ENCODE measurements around the gene ANO6.
"Not testable (repeated sequence)": the region's sequence is repeated elsewhere in the genome, so short reads cannot be mapped to it uniquely, and the experiment has no call there.

Gene ANO6

DNA sequence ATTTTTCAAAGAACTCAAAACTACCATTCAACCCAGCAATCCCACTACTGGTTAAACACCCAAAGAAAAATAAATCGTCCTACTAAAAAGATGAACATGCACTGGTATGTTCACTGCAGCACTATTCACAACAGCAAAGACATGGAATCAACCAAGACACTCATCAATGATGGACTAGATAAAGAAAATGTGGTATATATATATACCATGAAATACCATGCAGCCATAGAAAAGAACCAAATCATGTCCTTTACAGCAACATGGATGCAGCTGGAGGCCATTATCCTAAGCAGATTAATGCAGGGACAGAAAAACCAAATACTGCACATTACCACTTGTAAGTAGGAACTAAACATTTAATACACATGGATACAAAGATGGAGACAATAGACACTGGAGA lies 3.8 kb upstream of the ANO6 start:
- no peak for DNase-seq

DNA sequence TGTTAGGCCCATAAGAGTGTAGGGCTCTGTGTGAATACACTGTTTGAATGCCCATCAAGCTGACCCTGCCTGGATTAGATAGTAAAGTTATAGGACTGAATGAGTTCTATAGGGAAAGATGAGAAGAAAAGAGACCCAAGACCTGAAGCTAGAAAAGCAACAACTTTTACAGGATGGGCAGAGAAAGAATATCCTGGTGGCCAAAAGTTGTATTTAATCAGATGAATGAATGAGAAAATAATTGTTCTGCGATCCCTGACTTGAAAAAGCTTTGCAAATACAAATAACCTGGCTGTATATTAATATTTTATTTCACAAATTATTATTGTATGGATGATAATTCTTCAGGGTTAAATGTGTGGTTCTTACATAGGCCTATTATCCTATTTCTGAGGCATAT lies 2.8 kb upstream of the ANO6 start:
- DNase-seq = no peak

DNA sequence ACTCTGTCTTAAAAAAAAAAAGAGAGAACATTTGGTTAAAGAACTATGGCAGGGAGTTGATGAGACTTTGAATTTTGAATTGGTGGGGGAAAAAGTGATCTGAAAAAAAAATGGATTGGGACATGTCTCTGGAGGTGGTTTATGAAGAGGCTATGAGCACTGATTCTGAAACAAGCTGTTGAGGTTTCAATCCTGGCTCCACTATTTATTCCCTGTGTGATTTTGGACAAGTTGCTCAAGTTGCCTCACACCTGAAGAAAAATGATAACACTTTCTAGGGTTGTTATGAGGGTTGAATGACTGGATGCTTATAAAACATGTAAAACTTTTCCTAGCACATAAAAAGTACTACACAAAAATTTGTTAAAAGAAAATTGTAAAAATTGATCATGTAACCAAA lies 1.8 kb upstream of the ANO6 start:
- peak; percentile 5 for DNase-seq

GRCh38 chr12:45214749-45215418 lies 1.0 kb upstream of the ANO6 start:
- no peak for DNase-seq

- DNase-seq = peak; percentile 89
Measured at GRCh38 chr12:45216230-45216982, 511 bp downstream of the ANO6 start.

DNA sequence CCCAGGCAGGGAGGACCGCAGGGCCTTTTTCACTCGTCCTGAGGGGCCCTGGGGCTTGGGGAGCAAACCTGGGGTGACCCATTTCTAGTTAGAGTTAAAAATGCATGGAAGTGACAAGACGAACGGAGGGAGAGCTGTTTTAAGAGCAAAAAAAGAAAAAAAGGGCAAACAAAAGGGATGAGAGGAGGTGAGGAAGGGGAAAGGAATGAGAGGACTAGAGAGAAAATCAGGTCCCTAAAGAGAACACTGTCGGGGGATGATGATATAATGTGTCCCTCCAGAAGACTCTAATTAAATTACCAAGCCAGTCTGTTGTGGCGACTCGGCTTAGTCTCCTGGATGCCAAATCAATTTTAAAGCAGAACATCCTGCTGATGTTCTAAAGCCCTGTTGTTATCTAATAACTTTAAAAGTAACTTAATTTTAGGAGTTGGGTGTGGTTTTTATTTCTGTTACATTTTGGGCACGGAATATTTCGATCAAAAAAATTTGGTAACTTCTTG lies 1.1 kb downstream of the ANO6 start:
- DNase-seq = no peak

DNA sequence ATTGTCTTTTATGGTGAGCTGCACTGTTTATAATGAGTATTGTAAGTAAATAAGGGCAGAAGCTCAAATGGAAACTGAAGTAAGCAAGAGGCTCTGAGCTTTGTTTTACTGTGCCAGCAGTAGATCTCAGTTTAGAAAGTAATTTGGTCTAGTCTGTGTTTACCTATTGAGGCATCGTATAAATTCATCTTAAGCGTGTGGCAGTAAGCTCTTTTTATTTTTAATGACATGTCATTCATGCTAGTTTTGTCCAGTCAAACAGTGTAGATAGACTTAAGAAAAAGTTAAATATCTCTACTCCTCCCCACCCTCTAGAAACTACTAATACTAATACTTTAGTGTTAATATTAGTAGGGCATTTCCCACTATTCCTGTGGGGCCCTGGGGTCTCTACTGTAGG lies 2.0 kb downstream of the ANO6 start:
- DNase-seq = no peak

- DNase-seq = no peak
Measured at GRCh38 chr12:45219621-45220020, 3.7 kb downstream of the ANO6 start.

DNA sequence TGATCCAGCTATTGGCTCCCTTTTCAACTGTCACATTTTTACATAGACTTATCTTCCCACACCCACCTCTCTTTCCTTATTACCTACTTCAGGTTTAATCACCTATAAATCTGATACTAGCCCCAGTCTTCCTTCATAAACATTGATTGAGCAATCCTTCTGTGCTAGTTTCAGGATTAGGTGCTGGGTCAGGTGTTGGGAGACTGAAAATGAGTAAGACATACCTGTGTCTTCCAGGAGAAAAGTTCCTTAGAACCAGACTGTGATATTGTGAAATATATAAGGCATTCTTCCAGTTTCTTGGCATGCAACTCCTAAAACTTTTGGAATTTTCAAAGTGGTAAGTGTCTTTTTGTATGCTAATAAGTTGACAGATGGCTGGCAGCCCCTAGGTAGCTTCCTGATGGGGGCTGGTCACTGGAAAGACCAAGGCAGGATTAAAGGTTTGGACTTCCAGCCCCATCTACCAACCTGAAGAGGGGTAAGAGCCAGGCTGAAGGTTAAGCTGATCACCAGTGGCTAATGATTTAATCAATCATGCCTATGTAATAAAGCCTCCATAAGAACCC lies 4.6 kb downstream of the ANO6 start:
- no peak for DNase-seq

DNA sequence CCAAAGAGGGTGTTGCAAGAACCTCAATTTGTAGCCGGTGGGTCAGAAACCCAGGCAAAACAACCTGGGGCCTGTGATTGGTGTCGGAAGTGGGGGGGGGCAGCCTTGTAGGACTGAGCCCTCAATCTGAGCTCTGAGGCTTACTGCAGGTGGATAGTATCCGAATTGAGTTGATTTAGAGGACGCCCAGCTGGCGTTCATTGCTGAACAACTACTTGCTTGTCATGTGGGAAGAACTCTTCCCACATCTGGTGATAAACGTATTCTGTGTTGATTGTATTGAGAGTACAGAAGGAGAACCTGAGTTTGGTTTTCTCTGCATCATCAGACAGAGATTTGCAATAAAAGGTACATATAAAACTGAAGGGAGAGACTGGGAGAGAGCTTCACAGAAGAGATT lies 5.1 kb downstream of the ANO6 start:
- no peak for DNase-seq

DNA sequence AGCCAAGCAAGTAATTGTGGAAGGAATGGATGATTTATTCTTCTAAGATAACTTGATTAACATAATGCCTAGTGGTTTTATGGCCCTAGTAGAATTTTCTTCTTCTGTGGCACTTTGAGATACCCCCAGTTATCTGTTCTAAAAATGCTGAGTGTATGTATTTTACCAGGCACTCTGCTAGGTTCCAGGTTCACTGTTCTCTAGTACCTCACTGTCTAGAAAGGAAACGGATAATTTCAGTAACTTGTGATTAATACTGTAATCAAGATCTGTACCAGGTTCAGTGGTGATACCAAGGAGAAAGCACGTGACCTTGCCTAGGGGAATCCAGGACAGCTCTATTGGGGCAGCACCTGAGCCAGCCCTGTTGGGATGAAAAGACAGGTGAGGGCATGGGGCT lies 8.0 kb downstream of the ANO6 start:
- no peak for DNase-seq

DNA sequence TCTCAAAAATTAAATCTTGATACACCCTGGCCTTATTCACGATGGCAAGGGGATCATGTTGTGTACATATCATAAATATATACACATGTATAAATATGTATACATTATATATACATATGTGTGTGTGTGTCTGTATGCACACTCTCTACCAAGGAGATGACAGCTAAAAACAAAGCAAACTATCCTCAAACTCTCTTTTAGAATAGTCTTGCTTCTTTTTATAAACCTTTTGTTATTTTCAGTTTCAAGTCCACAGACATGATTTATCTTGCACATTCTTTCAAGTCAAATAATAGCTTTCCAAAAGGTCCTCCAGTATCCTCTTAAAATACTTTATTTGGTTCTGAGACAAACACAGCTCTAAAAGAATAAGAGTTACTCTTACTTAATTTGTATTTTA lies 8.4 kb downstream of the ANO6 start:
- no peak for DNase-seq

GRCh38 chr12:45226021-45226420 lies 10.1 kb downstream of the ANO6 start:
- no peak for DNase-seq

- DNase-seq = no peak
Measured at GRCh38 chr12:45227316-45228067, 11.6 kb downstream of the ANO6 start.

- no peak for DNase-seq
Measured at GRCh38 chr12:45231515-45232145, 15.7 kb downstream of the ANO6 start.

DNA sequence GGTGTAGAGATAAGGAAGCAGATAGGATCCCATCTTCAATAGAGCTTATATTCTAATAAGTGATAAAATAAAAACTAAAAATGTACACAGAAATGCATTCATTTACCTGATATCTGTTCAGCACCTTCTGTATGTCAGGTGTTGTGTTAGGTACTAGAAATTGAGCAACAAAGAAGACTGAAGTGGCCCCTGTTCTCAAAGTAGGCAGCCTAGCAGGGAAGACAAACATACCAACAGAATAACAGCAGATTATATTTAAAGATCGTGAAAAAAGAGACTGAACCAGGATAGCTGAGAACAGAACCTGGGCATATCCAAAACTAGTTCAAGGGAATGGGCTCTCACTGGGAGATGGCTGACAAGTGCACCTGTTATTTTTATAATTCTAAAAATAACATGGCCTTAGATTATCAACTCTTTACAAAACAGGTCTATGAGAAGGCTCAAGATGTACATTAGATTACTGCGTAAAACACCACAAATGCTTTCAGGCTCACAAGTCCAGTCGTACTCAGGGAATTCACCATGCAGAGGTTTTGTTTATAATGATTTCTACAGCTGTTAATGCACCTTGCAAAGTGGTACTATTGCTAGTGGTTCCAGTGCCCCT lies 16.4 kb downstream of the ANO6 start:
- no peak for DNase-seq

GRCh38 chr12:45232756-45233372 lies 17.0 kb downstream of the ANO6 start:
- no peak for DNase-seq

- DNase-seq = peak; percentile 78
Measured at GRCh38 chr12:45234139-45234865, 18.4 kb downstream of the ANO6 start.

- DNase-seq = peak; percentile 36
Measured at GRCh38 chr12:45235087-45236025, 19.5 kb downstream of the ANO6 start.

- not testable (repeated sequence) for DNase-seq
Measured at GRCh38 chr12:45236383-45236782, 20.5 kb downstream of the ANO6 start.
